ENCODE measurements around the gene TSPAN17.

- no peak for TF ChIP-seq POLR2A (IDR thresholded peaks at IDR 0.05)
- TF ChIP-seq, protein P1, sequence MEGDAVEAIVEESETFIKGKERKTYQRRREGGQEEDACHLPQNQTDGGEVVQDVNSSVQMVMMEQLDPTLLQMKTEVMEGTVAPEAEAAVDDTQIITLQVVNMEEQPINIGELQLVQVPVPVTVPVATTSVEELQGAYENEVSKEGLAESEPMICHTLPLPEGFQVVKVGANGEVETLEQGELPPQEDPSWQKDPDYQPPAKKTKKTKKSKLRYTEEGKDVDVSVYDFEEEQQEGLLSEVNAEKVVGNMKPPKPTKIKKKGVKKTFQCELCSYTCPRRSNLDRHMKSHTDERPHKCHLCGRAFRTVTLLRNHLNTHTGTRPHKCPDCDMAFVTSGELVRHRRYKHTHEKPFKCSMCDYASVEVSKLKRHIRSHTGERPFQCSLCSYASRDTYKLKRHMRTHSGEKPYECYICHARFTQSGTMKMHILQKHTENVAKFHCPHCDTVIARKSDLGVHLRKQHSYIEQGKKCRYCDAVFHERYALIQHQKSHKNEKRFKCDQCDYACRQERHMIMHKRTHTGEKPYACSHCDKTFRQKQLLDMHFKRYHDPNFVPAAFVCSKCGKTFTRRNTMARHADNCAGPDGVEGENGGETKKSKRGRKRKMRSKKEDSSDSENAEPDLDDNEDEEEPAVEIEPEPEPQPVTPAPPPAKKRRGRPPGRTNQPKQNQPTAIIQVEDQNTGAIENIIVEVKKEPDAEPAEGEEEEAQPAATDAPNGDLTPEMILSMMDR (IDR thresholded peaks at IDR 0.05) = no peak
Observed at GRCh38 chr5:176625512-176625911, 21.8 kb upstream of the TSPAN17 start.

Data from right lobe of liver (tissue), 4 donors.